NT2/D1 (cell line): Measurements from ENCODE around the gene GSTA5.

Experiments used
- YY1 ChIP-seq: IDR thresholded peaks from 2 replicates; pipeline ENCODE4 v1.6.1; 2011; ENCODE audit not compliant: insufficient read length, insufficient read depth
- ZNF274 ChIP-seq: IDR thresholded peaks from 2 replicates; pipeline ENCODE4 v1.6.1; 2011; ENCODE audit warnings: mild to moderate bottlenecking, low read depth, low read length

DNA sequence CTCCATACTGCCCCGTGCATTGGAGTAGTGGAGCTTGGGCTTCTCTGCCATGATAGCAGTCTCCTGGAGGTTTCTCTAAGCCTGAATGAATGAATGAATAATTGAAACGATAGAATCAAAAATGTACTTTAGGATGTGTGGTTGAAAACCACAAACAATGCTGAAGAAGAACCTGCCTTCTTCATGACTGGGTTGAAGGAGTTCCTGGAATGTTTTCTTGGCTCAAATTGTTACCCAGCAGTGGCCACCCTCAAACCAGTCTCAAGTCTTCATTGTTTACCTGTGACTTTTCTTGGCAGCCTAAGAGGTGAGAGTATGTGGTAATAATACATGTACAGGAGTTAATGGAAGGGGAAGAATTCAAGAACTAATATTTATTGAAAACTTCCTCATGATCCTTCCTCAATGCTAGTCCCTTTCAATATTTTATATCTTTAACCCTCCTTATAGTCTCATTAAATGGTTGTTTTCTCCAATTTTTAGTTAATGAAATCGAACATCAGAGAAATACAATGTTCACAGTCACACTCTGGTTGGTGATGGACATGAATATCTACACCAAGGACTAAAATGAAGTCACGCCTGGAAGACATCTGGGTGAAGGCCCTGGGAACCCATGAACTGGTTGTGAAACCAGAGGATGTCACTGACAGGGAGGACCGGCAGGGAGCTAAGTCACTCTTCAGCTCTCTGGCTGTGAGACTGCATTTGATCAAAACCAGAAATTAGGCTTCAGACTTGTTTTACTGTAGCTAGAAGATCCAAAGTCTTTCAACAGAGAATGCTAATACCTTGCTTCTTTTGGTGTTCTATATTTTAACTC, at the start of gene GSTA5:
- TF ChIP-seq YY1 = no peak
- TF ChIP-seq ZNF274 = no peak
